K562 (cell line): ENCODE data around the gene NFATC1. TPM values are rescaled to one million over a fixed set of nuclear protein-coding genes. Genes with fewer than 3 reads are reported as not detected.

ENCODE experiments used
- ATAC-seq: fragments of 200-7000 bp; cut with Tn5 transposase; 3 replicates; pipeline ENCODE4 v1.9.1; 2020; ENCODE audit warnings: moderate library complexity
- BruUV-seq: library from RNA; stranded (reverse); fragments of 400-500 nt; replicated peaks from 2 replicates; lab custom pipeline; 2021; lab: Mats Ljungman, UMichigan
- CTCF ChIA-PET: fragments of 300-600 bp; formaldehyde crosslinking; extraction: SDS; loops from one replicate; lab custom pipeline; 2021; ENCODE audit warnings: low intra/inter-chr PET ratio; lab: Yijun Ruan, JAX
- POLR2A ChIA-PET: fragments of 300-600, 350-650 bp; sonication (Branson Sonifier 250); formaldehyde crosslinking; extraction: SDS; loops from one replicate; lab custom pipeline; 2021; ENCODE audit warnings: antibody characterized with exemption, inconsistent platforms; lab: Yijun Ruan, JAX
- DNase-seq, 4 experiments: peaks; one replicate each; pipeline versions ENCODE4 v3.0.0 to v3.0.0-alpha.2; 2011 to 2018; ENCODE audit warnings: low spot score in 3 of 4, mixed read lengths in 3 of 4; ENCODE audit errors: extremely low read depth in 1 of 4
- FAIRE-seq: peaks from 2 replicates; lab custom pipeline; 2011; peaks lifted over from hg19 to GRCh38; lab: Jason Lieb, UNC
- H2AFZ ChIP-seq: 2 replicates; pipeline ENCODE4 v1.6.0; 2011; ENCODE audit warnings: low read depth, low read length, control low read depth, inconsistent platforms
- H3K27ac ChIP-seq: fragments of 200-600 bp; 3 replicates; pipeline ENCODE4 v1.8.0; 2011; ENCODE audit warnings: low read depth, mild to moderate bottlenecking, control low read depth, inconsistent platforms, low read length, moderate library complexity, mixed read lengths; ENCODE audit errors: extremely low read depth
- H3K27me3 ChIP-seq, 2 experiments: fragments of 300-600 bp in 1 of 2; 2 replicates in 1 of 2; 3 replicates in 1 of 2; pipeline versions ENCODE4 v1.6.0 to v1.8.0; 2011; ENCODE audit warnings: inconsistent platforms in 2 of 2, low read length in 2 of 2, mild to moderate bottlenecking in 1 of 2, mixed read lengths in 1 of 2, moderate library complexity in 1 of 2; ENCODE audit not compliant: control insufficient read depth in 2 of 2, insufficient read depth in 2 of 2
- H3K36me3 ChIP-seq: fragments of 300-600 bp; 3 replicates; pipeline ENCODE4 v1.8.0; 2011; ENCODE audit warnings: mild to moderate bottlenecking, low read length, inconsistent platforms; ENCODE audit not compliant: control insufficient read depth, insufficient read depth
- H3K4me1 ChIP-seq, 2 experiments: fragments of 200-600 bp in 1 of 2; replicated peaks in 1 of 2; 2 replicates in 1 of 2; 3 replicates in 1 of 2; pipeline versions ENCODE4 v1.5.1 to v1.8.0; 2011; ENCODE audit warnings: inconsistent platforms in 2 of 2, low read length in 2 of 2, mild to moderate bottlenecking in 1 of 2, mixed read lengths in 1 of 2, moderate library complexity in 1 of 2; ENCODE audit not compliant: control insufficient read depth in 2 of 2, insufficient read depth in 2 of 2
- H3K4me2 ChIP-seq: 2 replicates; pipeline ENCODE4 v1.6.1; 2011; ENCODE audit warnings: low read length, control low read depth, inconsistent platforms, mixed read lengths; ENCODE audit not compliant: insufficient read depth
- H3K4me3 ChIP-seq: fragments of 200-600 bp; sonication (generic), shearing (Covaris generic); 2 replicates; pipeline ENCODE4 v1.5.1; 2016; ENCODE audit warnings: control low read depth, inconsistent platforms
- H3K79me2 ChIP-seq: fragments of 200-600 bp; 3 replicates; pipeline ENCODE4 v1.8.0; 2011; ENCODE audit warnings: low read length, inconsistent platforms; ENCODE audit not compliant: control insufficient read depth, insufficient read depth
- H3K9ac ChIP-seq, 2 experiments: 2 replicates each; pipeline versions ENCODE4 v1.6.0 to v1.6.1; 2011; ENCODE audit warnings: low read depth in 2 of 2, low read length in 2 of 2, control low read depth in 1 of 2, inconsistent platforms in 1 of 2, mild to moderate bottlenecking in 1 of 2, mixed read lengths in 1 of 2; ENCODE audit not compliant: insufficient read depth in 1 of 2
- H3K9me1 ChIP-seq: one replicate; pipeline ENCODE4 v1.6.0; 2011; ENCODE audit warnings: inconsistent platforms, mild to moderate bottlenecking, low read length, moderate library complexity; ENCODE audit not compliant: control insufficient read depth, insufficient read depth
- H3K9me3 ChIP-seq: replicated peaks from 2 replicates; pipeline ENCODE4 v1.5.1; 2011; ENCODE audit warnings: low read depth, low read length, inconsistent platforms; ENCODE audit not compliant: control insufficient read depth, insufficient read depth
- H4K20me1 ChIP-seq: replicated peaks from 2 replicates; pipeline ENCODE4 v1.6.1; 2011; ENCODE audit warnings: low read length, inconsistent platforms, mixed read lengths; ENCODE audit not compliant: control insufficient read depth, insufficient read depth
- BDP1 ChIP-seq: IDR thresholded peaks from 3 replicates; pipeline ENCODE4 v1.6.1; 2011; ENCODE audit not compliant: insufficient read length, insufficient read depth
- DPF2 ChIP-seq: fragments of 450-650 bp; IDR thresholded peaks from 2 replicates; pipeline ENCODE4 v1.6.1; 2016
- ETV1 ChIP-seq: fragments of 450-650 bp; conservative IDR thresholded peaks from 2 replicates; pipeline ENCODE4 v1.6.1; 2016; ENCODE audit warnings: missing genetic modification characterization, control low read depth, low read depth, missing compliant biosample characterization
- FOSL1 ChIP-seq: fragments of 200-800 bp; sonication (Bioruptor generic); conservative IDR thresholded peaks from 2 replicates; pipeline ENCODE4 v1.6.1; 2016; ENCODE audit warnings: missing genetic modification characterization, missing compliant biosample characterization
- FOXA3 ChIP-seq, 2 experiments: fragments of 450-650 bp in 1 of 2; sonication (generic) in 1 of 2; formaldehyde crosslinking; IDR thresholded peaks in 1 of 2; conservative IDR thresholded peaks in 1 of 2; 2 replicates each; pipeline versions ENCODE4 v1.4.0 to v1.8.0; 2020 to 2022; ENCODE audit warnings: mild to moderate bottlenecking in 2 of 2, missing genetic modification reagents in 1 of 2
- HNRNPK ChIP-seq: fragments of 200-400 bp; formaldehyde crosslinking; IDR thresholded peaks from one replicate; pipeline ENCODE4 v1.6.1; 2018; ENCODE audit warnings: mild to moderate bottlenecking, low read depth, low read length; ENCODE audit not compliant: poor library complexity, severe bottlenecking
- MYC ChIP-seq, 2 experiments: fragments of 250-450 bp in 1 of 2; sonication (Bioruptor Pico) in 1 of 2; IDR thresholded peaks; 2 replicates each; pipeline versions ENCODE4 v1.5.1 to v1.6.1; 2012 to 2021; ENCODE audit warnings: low read depth in 2 of 2, borderline replicate concordance in 1 of 2, improper control_type of control experiment in 1 of 2, low read length in 1 of 2, mild to moderate bottlenecking in 1 of 2, moderate library complexity in 1 of 2
- POLR2G ChIP-seq: fragments of 200-400 bp; formaldehyde crosslinking; IDR thresholded peaks from 2 replicates; pipeline ENCODE4 v1.6.1; 2017; ENCODE audit warnings: low read depth, mild to moderate bottlenecking, antibody characterized with exemption, low read length, moderate library complexity
- RBM25 ChIP-seq: fragments of 200-400 bp; formaldehyde crosslinking; IDR thresholded peaks from 2 replicates; pipeline ENCODE4 v1.6.1; 2018; ENCODE audit warnings: low read length, low read depth, moderate library complexity; ENCODE audit not compliant: severe bottlenecking
- SMAD3 ChIP-seq: fragments of 450-650 bp; formaldehyde crosslinking; conservative IDR thresholded peaks from 2 replicates; pipeline ENCODE4 v1.4.0; 2020; ENCODE audit warnings: mild to moderate bottlenecking
- SNIP1 ChIP-seq: fragments of 450-650 bp; IDR thresholded peaks from 2 replicates; pipeline ENCODE4 v1.7.1; 2017; ENCODE audit warnings: low read depth, mild to moderate bottlenecking
- STAT5B ChIP-seq: fragments of 250-450 bp; sonication (Bioruptor Pico); IDR thresholded peaks from 2 replicates; pipeline ENCODE4 v1.8.0; 2021; ENCODE audit warnings: mild to moderate bottlenecking, inconsistent platforms
- ZNF436 ChIP-seq: fragments of 250-450, 450-650 bp; sonication (Bioruptor Pico); formaldehyde crosslinking; IDR thresholded peaks from 2 replicates; pipeline ENCODE4 v1.7.0; 2020; ENCODE audit warnings: mild to moderate bottlenecking
- WGBS: fragments of 100-300 bp; shearing (Covaris generic); methylation state at CpG from one replicate; pipeline ENCODE4 v1.1.6; 2016; ENCODE audit warnings: low coverage, mixed read lengths; ENCODE audit not compliant: insufficient coverage; ENCODE audit errors: missing lambda C conversion rate; 5-methylcytosine and 5-hydroxymethylcytosine counted together
- in situ Hi-C: fragments of 300-500 bp; cut with MboI; formaldehyde crosslinking; loops from 4 replicates; pipeline ENCODE4 v1.15.0; 2018; ENCODE audit warnings: inconsistent platforms, mixed read lengths
- intact Hi-C: fragments of 100-400 bp; cut with micrococcal nuclease; formaldehyde crosslinking; loops from 2 replicates; pipeline ENCODE4 v1.14.2; 2022
- polyA plus RNA-seq, 8 experiments: library from polyadenylated mRNA; depleted of rRNA in 4 of 8; stranded (reverse) in 5 of 8; unstranded in 3 of 8; fragments of >200 nt; fragmentation: Nextera tagmentation in 2 of 8; fragmentation: Illumina TruSeq in 1 of 8; extraction: Ambion mirVana in 2 of 8; extraction: Trizol in 1 of 8; gene quantifications; 2 replicates each; pipeline versions ENCODE4 v1.2.1 to v1.2.3, GENCODE V29; 2011 to 2014; ENCODE audit warnings: inconsistent platforms in 1 of 8, missing spikeins in 1 of 8
- total RNA-seq, 7 experiments: library from RNA; depleted of rRNA in 6 of 7; stranded (reverse); fragments of >200 nt in 6 of 7; fragmentation: Illumina TruSeq in 2 of 7; extraction: Trizol in 2 of 7; gene quantifications; 2 replicates each; pipeline versions ENCODE4 v1.2.1 to v1.2.3, GENCODE V29; 2011 to 2021; ENCODE audit warnings: low replicate concordance in 1 of 7
- TF ChIP-seq, protein P1 (sequence below): fragments of 450-650 bp; IDR thresholded peaks from 2 replicates; pipeline ENCODE4 v1.6.1; 2014; ENCODE audit warnings: low read depth, mild to moderate bottlenecking, moderate library complexity, borderline replicate concordance
- TF ChIP-seq, protein P2 (sequence below): fragments of 450-650 bp; formaldehyde crosslinking; IDR thresholded peaks from 2 replicates; pipeline ENCODE4 v1.4.0; 2020; ENCODE audit warnings: mild to moderate bottlenecking, mixed read lengths
- TF ChIP-seq, protein P3 (sequence below), 2 experiments: fragments of 450-650 bp in 1 of 2; sonication (generic) in 1 of 2; formaldehyde crosslinking in 1 of 2; IDR thresholded peaks in 1 of 2; conservative IDR thresholded peaks in 1 of 2; 2 replicates each; pipeline versions ENCODE4 v1.6.1 to v1.8.1; 2016 to 2023; ENCODE audit warnings: mild to moderate bottlenecking in 2 of 2, moderate library complexity in 2 of 2, inconsistent platforms in 1 of 2, missing genetic modification reagents in 1 of 2

The NFATC1 gene
- total and polyA plus RNA-seq, 9 of the 15 experiments (the other 6 are each of a cell fraction or from before 2014, with no cell fraction given) = 1.1 to 16.4 (median 2.5) TPM

DNA sequence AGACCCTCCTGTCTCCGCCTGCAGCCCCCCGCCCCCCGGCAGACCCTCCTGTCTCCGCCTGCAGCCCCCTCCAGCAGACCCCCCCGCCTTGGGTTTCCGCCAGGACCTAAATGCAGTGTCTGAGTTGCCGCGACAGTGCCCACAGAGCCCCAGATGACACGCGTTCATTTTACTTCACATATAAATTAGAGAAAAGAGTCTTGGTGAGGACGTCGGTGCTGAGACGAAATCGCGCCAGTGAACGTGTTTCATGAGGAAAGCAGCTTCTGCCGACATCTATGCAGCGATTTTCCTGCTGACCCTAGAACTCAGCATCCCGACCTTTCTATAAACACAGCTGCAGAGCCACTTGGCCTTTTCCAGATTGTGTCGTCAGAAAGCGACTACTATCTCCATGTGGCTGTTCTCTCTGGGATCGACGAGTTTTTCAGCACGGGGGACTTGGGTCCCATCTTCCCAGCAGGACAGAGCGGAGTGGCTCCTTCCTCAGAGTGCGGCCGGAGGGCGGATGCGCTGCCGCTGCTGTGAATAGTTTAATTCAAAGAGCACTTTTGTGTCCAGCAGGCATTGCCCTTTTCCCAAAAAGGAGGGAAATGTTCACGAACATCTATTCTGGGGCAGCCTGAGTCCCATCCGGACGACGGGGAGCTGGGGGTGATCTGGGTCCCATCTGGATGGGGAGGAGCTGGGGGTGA, 136.7 kb downstream of the NFATC1 start (continued):
- TF ChIP-seq, protein P1, sequence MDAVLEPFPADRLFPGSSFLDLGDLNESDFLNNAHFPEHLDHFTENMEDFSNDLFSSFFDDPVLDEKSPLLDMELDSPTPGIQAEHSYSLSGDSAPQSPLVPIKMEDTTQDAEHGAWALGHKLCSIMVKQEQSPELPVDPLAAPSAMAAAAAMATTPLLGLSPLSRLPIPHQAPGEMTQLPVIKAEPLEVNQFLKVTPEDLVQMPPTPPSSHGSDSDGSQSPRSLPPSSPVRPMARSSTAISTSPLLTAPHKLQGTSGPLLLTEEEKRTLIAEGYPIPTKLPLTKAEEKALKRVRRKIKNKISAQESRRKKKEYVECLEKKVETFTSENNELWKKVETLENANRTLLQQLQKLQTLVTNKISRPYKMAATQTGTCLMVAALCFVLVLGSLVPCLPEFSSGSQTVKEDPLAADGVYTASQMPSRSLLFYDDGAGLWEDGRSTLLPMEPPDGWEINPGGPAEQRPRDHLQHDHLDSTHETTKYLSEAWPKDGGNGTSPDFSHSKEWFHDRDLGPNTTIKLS = no peak
- TF ChIP-seq SNIP1 = no peak
- no peak for TF ChIP-seq SMAD3 (CRISPR knock-in tag)
- no peak for TF ChIP-seq FOXA3 (CRISPR knock-in tag; conservative IDR thresholded peaks at IDR 0.05 in 1 of 2, IDR thresholded peaks at IDR 0.05 in 1 of 2)

DNA sequence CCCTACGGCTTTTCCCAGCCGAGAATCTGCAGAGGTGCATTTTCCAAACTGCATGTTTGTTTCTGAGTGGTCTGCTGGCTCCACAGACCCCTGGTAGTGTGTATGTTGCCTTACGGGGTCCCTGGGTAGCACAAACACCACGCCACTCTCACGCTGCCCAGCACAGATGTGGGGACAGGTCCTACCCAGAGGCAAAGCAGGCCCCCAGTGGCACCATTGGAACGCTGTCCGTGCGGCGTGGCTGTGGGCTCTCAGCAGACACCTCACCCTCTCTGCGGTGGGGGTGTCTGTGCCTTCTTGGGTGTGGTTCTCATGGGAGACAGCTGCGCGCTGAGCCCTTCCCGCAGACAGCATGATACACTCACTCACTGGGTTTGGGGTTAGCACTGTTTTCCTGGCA, 137.4 kb downstream of the NFATC1 start:
- in situ Hi-C loops = no loop called here
- Histone ChIP-seq H4K20me1 (peaks cover 4% of the 10 kb centered on the region; the same call in 1 of the 2 replicates), H3K9me1 (no peaks in the 10 kb centered on the region), H3K36me3 (peaks cover 4% of the 10 kb centered on the region; the same call in 1 of the 3 replicates), H3K9ac (no peak overlapping the region), H3K9me3 (peaks cover 5% of the 10 kb centered on the region), H2AFZ (no peak overlapping the region), H3K27me3 (peaks cover 0 to 18% of the 10 kb centered on the region in 2 experiments; a peak in 1 of 5 replicates), H3K4me2 (no peak overlapping the region), H3K79me2 (no peaks in the 10 kb centered on the region), H3K4me1 (peaks cover 0 to 7% of the 10 kb centered on the region in 2 experiments; a peak in 2 of 5 replicates), H3K4me3 (no peak overlapping the region), H3K27ac (no peak overlapping the region)
- FAIRE-seq = no peak
- DNase-seq = no peak
- no peak for ATAC-seq
- CTCF ChIA-PET = no interaction called here
- POLR2A ChIA-PET = no interaction called here
- intact Hi-C loops = no loop called here
- 14% methylated on average over 10 of the region's 13 CpGs for WGBS
- no TSS peak for BruUV-seq
- TF ChIP-seq ZNF436 (no peak), BDP1 (no peak), ETV1 (tag) (no peak), DPF2 (no peak), RBM25 (no peak), MYC (IDR thresholded peaks at IDR 0.05; ENCODE audit: low read depth, low read length) (no peak), MYC (CRISPR knock-in tag; IDR thresholded peaks at IDR 0.05; ENCODE audit: borderline replicate concordance, low read depth) (no peak), POLR2G (no peak), HNRNPK (no peak), STAT5B (no peak), FOSL1 (tag) (no peak)
- TF ChIP-seq, protein P2, sequence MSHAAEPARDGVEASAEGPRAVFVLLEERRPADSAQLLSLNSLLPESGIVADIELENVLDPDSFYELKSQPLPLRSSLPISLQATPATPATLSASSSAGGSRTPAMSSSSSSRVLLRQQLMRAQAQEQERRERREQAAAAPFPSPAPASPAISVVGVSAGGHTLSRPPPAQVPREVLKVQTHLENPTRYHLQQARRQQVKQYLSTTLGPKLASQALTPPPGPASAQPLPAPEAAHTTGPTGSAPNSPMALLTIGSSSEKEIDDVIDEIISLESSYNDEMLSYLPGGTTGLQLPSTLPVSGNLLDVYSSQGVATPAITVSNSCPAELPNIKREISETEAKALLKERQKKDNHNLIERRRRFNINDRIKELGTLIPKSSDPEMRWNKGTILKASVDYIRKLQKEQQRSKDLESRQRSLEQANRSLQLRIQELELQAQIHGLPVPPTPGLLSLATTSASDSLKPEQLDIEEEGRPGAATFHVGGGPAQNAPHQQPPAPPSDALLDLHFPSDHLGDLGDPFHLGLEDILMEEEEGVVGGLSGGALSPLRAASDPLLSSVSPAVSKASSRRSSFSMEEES (CRISPR knock-in tag) = no peak
- TF ChIP-seq, protein P3, sequence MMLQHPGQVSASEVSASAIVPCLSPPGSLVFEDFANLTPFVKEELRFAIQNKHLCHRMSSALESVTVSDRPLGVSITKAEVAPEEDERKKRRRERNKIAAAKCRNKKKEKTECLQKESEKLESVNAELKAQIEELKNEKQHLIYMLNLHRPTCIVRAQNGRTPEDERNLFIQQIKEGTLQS (IDR thresholded peaks at IDR 0.05) = no peak
- TF ChIP-seq, protein P3 (CRISPR knock-in tag; conservative IDR thresholded peaks at IDR 0.05) = no peak
